Panc1 (cell line): ENCODE measurements around the gene XXYLT1.

Source experiments
- CTCF ChIP-seq: fragments of 450-650 bp; IDR thresholded peaks from 2 replicates; pipeline ENCODE4 v1.5.1; 2017; ENCODE audit warnings: mild to moderate bottlenecking
- POLR2AphosphoS5 ChIP-seq: IDR thresholded peaks from 2 replicates; pipeline ENCODE4 v1.6.1; 2012; ENCODE audit warnings: mild to moderate bottlenecking, low read depth, low read length, moderate library complexity

DNA sequence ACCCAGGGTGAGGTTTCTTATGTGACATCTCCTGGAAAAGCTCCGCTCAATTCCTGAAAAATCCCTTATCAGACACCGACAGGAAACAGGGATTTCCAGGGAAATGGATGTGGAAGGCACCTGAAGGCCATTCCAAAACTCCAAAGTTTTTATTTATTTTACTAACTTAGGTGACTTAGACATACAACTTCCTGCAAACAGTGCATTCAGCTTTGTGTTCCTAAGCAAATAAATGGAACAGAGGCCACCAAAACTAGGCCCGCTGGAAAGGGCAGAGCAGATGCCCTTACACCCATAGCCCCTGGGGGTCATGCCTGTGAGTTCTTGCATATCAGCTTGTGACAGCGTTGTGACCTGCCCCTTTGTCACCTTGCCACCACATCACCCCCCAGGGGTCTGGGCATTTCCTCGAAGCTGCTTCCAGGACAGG, 239.4 kb downstream of the XXYLT1 start:
- TF ChIP-seq CTCF (no peak), POLR2AphosphoS5 (no peak)
